ENCODE measurements around the gene BORCS8. TPM values are rescaled to one million over a fixed set of nuclear protein-coding genes. Genes with fewer than 3 reads are reported as not detected.

BORCS8 gene
- polyA plus RNA-seq, 1 donor from 2014 or later = 75.6 TPM

- no peaks in the 10 kb centered on the region for H3K9me3 ChIP-seq (ENCODE audit: low read length)
- H4K20me1 ChIP-seq (ENCODE audit: insufficient read depth) = no peaks in the 10 kb centered on the region
- H3K27me3 ChIP-seq (ENCODE audit: insufficient read depth, low read depth, low read length) = no peaks in the 10 kb centered on the region
- no peaks in the 10 kb centered on the region for H3K9me2 ChIP-seq (ENCODE audit: insufficient read depth, low read length)
- H2AFZ ChIP-seq (ENCODE audit: low read depth, low read length) = no peak overlapping the region
- no peaks in the 10 kb centered on the region for H3F3A ChIP-seq (ENCODE audit: insufficient read depth, low read length, poor library complexity, severe bottlenecking)
- H3K27ac ChIP-seq (ENCODE audit: low read length) = no peak overlapping the region
- H3K36me3 ChIP-seq (ENCODE audit: insufficient read depth, low read length) = no peaks in the 10 kb centered on the region
- H3K9ac ChIP-seq (ENCODE audit: low read length) = no peak overlapping the region
- peak overlapping the region; percentile 77 for H3K4me3 ChIP-seq (ENCODE audit: low read length)
- no peaks in the 10 kb centered on the region for H3K79me2 ChIP-seq (replicated peaks; ENCODE audit: insufficient read depth, low read length)
- H3K4me2 ChIP-seq (ENCODE audit: low read length) = no peak overlapping the region
- TF ChIP-seq MXI1 (conservative IDR thresholded peaks at IDR 0.05; ENCODE audit: poor library complexity, severe bottlenecking) (no peak), RAD21 (conservative IDR thresholded peaks at IDR 0.05) (no peak), EP300 (conservative IDR thresholded peaks at IDR 0.05; ENCODE audit: poor library complexity, severe bottlenecking) (no peak), SMC3 (conservative IDR thresholded peaks at IDR 0.05; ENCODE audit: poor library complexity) (no peak), CTCF (IDR thresholded peaks at IDR 0.05; ENCODE audit: poor library complexity, severe bottlenecking) (no peak), REST (IDR thresholded peaks at IDR 0.05; ENCODE audit: borderline replicate concordance) (no peak), POLR2AphosphoS5 (IDR thresholded peaks at IDR 0.05) (no peak), TAF1 (IDR thresholded peaks at IDR 0.05; ENCODE audit: low read depth) (no peak), EZH2 (IDR thresholded peaks at IDR 0.05; ENCODE audit: borderline replicate concordance, insufficient read depth, low read length, poor library complexity, severe bottlenecking) (no peak)
Observed at GRCh38 chr19:19201697-19202630, 10.0 kb upstream of the BORCS8 start.

GRCh38 chr19:19193926-19194325 is 2.0 kb upstream of the BORCS8 start:
- Histone ChIP-seq H3K27ac (ENCODE audit: low read length) (no peak overlapping the region), H3K9ac (ENCODE audit: low read length) (no peak overlapping the region), H3K79me2 (replicated peaks; ENCODE audit: insufficient read depth, low read length) (peaks cover 15% of the 10 kb centered on the region), H4K20me1 (ENCODE audit: insufficient read depth) (no peaks in the 10 kb centered on the region), H2AFZ (ENCODE audit: low read depth, low read length) (no peak overlapping the region), H3K27me3 (ENCODE audit: insufficient read depth, low read depth, low read length) (no peaks in the 10 kb centered on the region), H3K9me3 (ENCODE audit: low read length) (no peaks in the 10 kb centered on the region), H3K36me3 (ENCODE audit: insufficient read depth, low read length) (no peaks in the 10 kb centered on the region), H3K4me3 (ENCODE audit: low read length) (no peak overlapping the region), H3K4me2 (ENCODE audit: low read length) (no peak overlapping the region), H3F3A (ENCODE audit: insufficient read depth, low read length, poor library complexity, severe bottlenecking) (no peaks in the 10 kb centered on the region), H3K9me2 (ENCODE audit: insufficient read depth, low read length) (no peaks in the 10 kb centered on the region)
- TF ChIP-seq MXI1 (conservative IDR thresholded peaks at IDR 0.05; ENCODE audit: poor library complexity, severe bottlenecking) (no peak), SMC3 (conservative IDR thresholded peaks at IDR 0.05; ENCODE audit: poor library complexity) (no peak), CTCF (IDR thresholded peaks at IDR 0.05; ENCODE audit: poor library complexity, severe bottlenecking) (no peak), POLR2AphosphoS5 (IDR thresholded peaks at IDR 0.05) (no peak), RAD21 (conservative IDR thresholded peaks at IDR 0.05) (no peak), EP300 (conservative IDR thresholded peaks at IDR 0.05; ENCODE audit: poor library complexity, severe bottlenecking) (no peak)

Data from neural cell (in vitro differentiated cells).